Measurements from ENCODE around the gene FBXL13. TPM values are rescaled to one million over a fixed set of nuclear protein-coding genes. Genes with fewer than 3 reads are reported as not detected.
"Not testable (repeated sequence)": the region's sequence is repeated elsewhere in the genome, so short reads cannot be mapped to it uniquely, and the experiment has no call there.

Gene FBXL13
- total RNA-seq, 1 experiment from 2014 or later = 0.43 TPM

DNA sequence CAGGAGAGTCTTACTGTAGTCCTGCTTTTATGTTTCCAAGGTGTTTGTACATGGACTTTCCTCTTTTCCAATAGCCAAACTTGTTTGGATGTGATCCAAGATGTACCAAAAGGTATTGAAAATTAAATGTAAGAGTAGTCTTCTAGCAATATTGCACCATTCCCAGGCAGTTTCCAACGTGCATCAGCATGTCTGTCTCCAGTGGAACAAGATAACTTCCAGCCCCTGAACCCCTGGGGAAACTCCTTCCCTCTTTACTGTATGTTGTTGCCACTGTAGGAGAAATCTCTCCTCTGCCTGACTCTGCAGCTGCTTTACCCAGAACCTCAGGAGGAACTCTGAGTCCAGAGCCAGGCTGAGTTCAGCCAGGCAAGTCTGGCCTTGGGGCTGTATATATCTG is 18.8 kb upstream of the FBXL13 start:
- intact Hi-C loops (cut with micrococcal nuclease; ENCODE audit: unreplicated experiment) = no loop called here
- H3K27me3 ChIP-seq (replicated peaks; ENCODE audit: control insufficient read depth, insufficient read depth, low read length) = no peaks in the 10 kb centered on the region
- H3K36me3 ChIP-seq (ENCODE audit: control insufficient read depth, insufficient read depth, low read length) = no peaks in the 10 kb centered on the region
- H3K9me3 Mint-ChIP-seq (ENCODE audit: unreplicated experiment) = no peaks in the 10 kb centered on the region
- ChIA-PET POLR2A (no interaction called here), CTCF (no interaction called here)
- TF ChIP-seq, protein P1, sequence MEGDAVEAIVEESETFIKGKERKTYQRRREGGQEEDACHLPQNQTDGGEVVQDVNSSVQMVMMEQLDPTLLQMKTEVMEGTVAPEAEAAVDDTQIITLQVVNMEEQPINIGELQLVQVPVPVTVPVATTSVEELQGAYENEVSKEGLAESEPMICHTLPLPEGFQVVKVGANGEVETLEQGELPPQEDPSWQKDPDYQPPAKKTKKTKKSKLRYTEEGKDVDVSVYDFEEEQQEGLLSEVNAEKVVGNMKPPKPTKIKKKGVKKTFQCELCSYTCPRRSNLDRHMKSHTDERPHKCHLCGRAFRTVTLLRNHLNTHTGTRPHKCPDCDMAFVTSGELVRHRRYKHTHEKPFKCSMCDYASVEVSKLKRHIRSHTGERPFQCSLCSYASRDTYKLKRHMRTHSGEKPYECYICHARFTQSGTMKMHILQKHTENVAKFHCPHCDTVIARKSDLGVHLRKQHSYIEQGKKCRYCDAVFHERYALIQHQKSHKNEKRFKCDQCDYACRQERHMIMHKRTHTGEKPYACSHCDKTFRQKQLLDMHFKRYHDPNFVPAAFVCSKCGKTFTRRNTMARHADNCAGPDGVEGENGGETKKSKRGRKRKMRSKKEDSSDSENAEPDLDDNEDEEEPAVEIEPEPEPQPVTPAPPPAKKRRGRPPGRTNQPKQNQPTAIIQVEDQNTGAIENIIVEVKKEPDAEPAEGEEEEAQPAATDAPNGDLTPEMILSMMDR (IDR thresholded peaks at IDR 0.05; ENCODE audit: insufficient read depth in 1 of 2, low read depth in 1 of 2, low read length in 1 of 2, severe bottlenecking in 1 of 2, unreplicated experiment in 1 of 2) = no peak
- no peaks in the 10 kb centered on the region for H3K4me1 Mint-ChIP-seq (ENCODE audit: low read depth, unreplicated experiment)
- BruUV-seq (replicated peaks) = no TSS peak
- DNase-seq = no peak
- no peaks in the 10 kb centered on the region for H3K27me3 Mint-ChIP-seq (ENCODE audit: insufficient read depth, unreplicated experiment)
- no peak overlapping the region for H3K4me3 ChIP-seq (ENCODE audit: low read depth, low read length)
- H3K4me1 ChIP-seq = no peaks in the 10 kb centered on the region
- H3K27ac Mint-ChIP-seq (ENCODE audit: unreplicated experiment) = no peak overlapping the region
- H3K36me3 Mint-ChIP-seq (ENCODE audit: insufficient read depth, unreplicated experiment) = peaks cover 33% of the 10 kb centered on the region
- H3K9me3 ChIP-seq = no peaks in the 10 kb centered on the region
- no peak overlapping the region for H3K4me3 Mint-ChIP-seq (ENCODE audit: unreplicated experiment)

DNA sequence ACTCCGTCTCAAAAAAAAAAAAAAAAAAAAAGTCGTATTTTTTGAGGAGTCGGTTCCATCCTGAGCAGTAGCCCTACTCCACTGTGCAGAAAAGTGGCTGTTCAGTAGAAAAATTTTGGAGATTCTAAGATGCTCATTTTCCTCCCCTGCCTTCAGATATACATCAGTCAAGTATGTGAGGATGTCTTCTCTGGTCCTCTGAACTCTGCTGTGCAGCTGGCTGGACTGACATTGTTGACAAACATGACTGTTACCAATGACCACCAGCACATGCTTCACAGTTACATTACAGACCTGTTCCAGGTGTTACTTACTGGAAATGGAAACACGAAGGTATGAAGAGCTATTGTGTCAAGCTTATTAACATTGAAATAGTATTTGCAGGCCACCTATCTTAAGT is 17.7 kb upstream of the FBXL13 start:
- H3K4me1 ChIP-seq; H3K4me3 ChIP-seq (ENCODE audit: low read depth, low read length); H3K9me3 Mint-ChIP-seq (ENCODE audit: unreplicated experiment); H3K4me1 Mint-ChIP-seq (ENCODE audit: low read depth, unreplicated experiment); DNase-seq; H3K27ac Mint-ChIP-seq (ENCODE audit: unreplicated experiment); H3K4me3 Mint-ChIP-seq (ENCODE audit: unreplicated experiment); intact Hi-C loops (cut with micrococcal nuclease; ENCODE audit: unreplicated experiment); H3K27me3 Mint-ChIP-seq (ENCODE audit: insufficient read depth, unreplicated experiment); H3K9me3 ChIP-seq; BruUV-seq (replicated peaks); CTCF ChIA-PET; H3K27me3 ChIP-seq (replicated peaks; ENCODE audit: control insufficient read depth, insufficient read depth, low read length); H3K36me3 ChIP-seq (ENCODE audit: control insufficient read depth, insufficient read depth, low read length): not testable (repeated sequence)
- POLR2A ChIA-PET = interaction anchor here (0.5 kb wide), 1 partner anchor 18 kb away, joined by 3 read pairs; the partner anchor contains the start of genes ARMC10 and FBXL13
- peaks cover 32% of the 10 kb centered on the region for H3K36me3 Mint-ChIP-seq (ENCODE audit: insufficient read depth, unreplicated experiment)

DNA sequence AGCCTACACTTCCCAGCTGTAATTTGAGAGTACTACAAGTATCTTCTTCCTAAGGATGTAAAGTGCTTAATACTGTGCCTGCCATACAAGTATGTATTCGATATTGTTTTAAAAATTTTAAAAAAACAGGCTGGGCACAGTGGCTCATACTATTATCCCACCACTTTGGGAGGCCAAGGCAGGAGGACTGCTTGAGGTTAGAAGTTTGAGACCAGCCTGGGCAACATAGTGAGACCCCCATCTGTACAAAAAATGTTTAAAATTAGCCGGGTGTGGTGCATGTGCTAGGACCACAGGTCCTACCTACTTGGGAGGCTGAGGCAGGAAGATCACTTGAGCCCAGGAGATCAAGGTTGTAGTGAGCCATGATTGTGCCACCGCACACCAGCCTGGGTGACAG is 8.6 kb upstream of the FBXL13 start:
- no peaks in the 10 kb centered on the region for H3K9me3 ChIP-seq
- Mint-ChIP-seq H3K9me3 (ENCODE audit: unreplicated experiment) (no peaks in the 10 kb centered on the region), H3K4me3 (ENCODE audit: unreplicated experiment) (no peak overlapping the region), H3K4me1 (ENCODE audit: low read depth, unreplicated experiment) (no peaks in the 10 kb centered on the region), H3K27ac (ENCODE audit: unreplicated experiment) (no peak overlapping the region), H3K27me3 (ENCODE audit: insufficient read depth, unreplicated experiment) (no peaks in the 10 kb centered on the region), H3K36me3 (ENCODE audit: insufficient read depth, unreplicated experiment) (peaks cover 13% of the 10 kb centered on the region)
- ChIA-PET CTCF (no interaction called here), POLR2A (no interaction called here)
- no peaks in the 10 kb centered on the region for H3K4me1 ChIP-seq
- DNase-seq = no peak
- no peaks in the 10 kb centered on the region for H3K27me3 ChIP-seq (replicated peaks; ENCODE audit: control insufficient read depth, insufficient read depth, low read length)
- no peaks in the 10 kb centered on the region; the same call in 1 of the 2 replicates for H3K36me3 ChIP-seq (ENCODE audit: control insufficient read depth, insufficient read depth, low read length)
- no TSS peak for BruUV-seq (replicated peaks)
- TF ChIP-seq, protein P1 (IDR thresholded peaks at IDR 0.05; ENCODE audit: insufficient read depth in 1 of 2, low read depth in 1 of 2, low read length in 1 of 2, severe bottlenecking in 1 of 2, unreplicated experiment in 1 of 2) = no peak
- H3K4me3 ChIP-seq (ENCODE audit: low read depth, low read length) = no peak overlapping the region
- intact Hi-C loops (cut with micrococcal nuclease; ENCODE audit: unreplicated experiment) = no loop called here

DNA sequence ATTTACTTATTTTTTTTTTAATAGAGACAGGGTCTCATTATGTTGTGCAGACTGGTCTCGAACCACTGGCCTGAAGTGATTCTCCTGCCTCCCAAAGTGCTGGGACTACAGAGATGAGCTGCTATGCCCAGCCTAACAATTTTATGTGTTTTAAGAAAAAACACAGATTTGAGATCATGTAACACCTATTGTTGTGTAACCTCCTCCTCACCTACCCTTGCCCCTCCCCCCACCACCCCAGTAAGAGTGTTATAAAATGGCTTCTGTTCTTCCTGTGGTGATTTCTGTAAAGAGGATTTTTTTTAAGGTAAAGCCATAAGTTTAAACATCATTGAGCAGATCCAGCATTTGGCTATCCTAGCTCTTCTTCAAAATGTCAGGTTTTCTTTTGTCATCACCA is 7.9 kb upstream of the FBXL13 start:
- POLR2A ChIA-PET = no interaction called here
- BruUV-seq (replicated peaks) = no TSS peak
- DNase-seq = no peak
- CTCF ChIA-PET = no interaction called here
- Mint-ChIP-seq H3K4me3 (ENCODE audit: unreplicated experiment) (no peak overlapping the region), H3K27ac (ENCODE audit: unreplicated experiment) (no peak overlapping the region), H3K27me3 (ENCODE audit: insufficient read depth, unreplicated experiment) (no peaks in the 10 kb centered on the region), H3K4me1 (ENCODE audit: low read depth, unreplicated experiment) (no peaks in the 10 kb centered on the region), H3K9me3 (ENCODE audit: unreplicated experiment) (no peaks in the 10 kb centered on the region), H3K36me3 (ENCODE audit: insufficient read depth, unreplicated experiment) (peaks cover 11% of the 10 kb centered on the region)
- Histone ChIP-seq H3K4me3 (ENCODE audit: low read depth, low read length) (no peak overlapping the region), H3K9me3 (no peaks in the 10 kb centered on the region), H3K27me3 (replicated peaks; ENCODE audit: control insufficient read depth, insufficient read depth, low read length) (no peaks in the 10 kb centered on the region), H3K4me1 (no peaks in the 10 kb centered on the region), H3K36me3 (ENCODE audit: control insufficient read depth, insufficient read depth, low read length) (no peaks in the 10 kb centered on the region; the same call in 1 of the 2 replicates)
- intact Hi-C loops (cut with micrococcal nuclease; ENCODE audit: unreplicated experiment) = no loop called here
- TF ChIP-seq, protein P1 (IDR thresholded peaks at IDR 0.05; ENCODE audit: insufficient read depth in 1 of 2, low read depth in 1 of 2, low read length in 1 of 2, severe bottlenecking in 1 of 2, unreplicated experiment in 1 of 2) = no peak

Measured in Caco-2 (cell line).